ENCODE measurements around the gene STK32C. TPM values are rescaled to one million over a fixed set of nuclear protein-coding genes. Genes with fewer than 3 reads are reported as not detected.

The STK32C gene
- total and polyA plus RNA-seq, 2 of the 4 experiments (the other 2 are of a cell fraction) = 5.0 to 8.3 TPM

GRCh38 chr10:132158823-132159222 is 148.9 kb downstream of the STK32C start:
- dilution Hi-C loops (cut with HindIII; ENCODE audit: low sequenced_read_pairs, unreplicated experiment) = no loop called here
- no peak overlapping the region for H2BK15ac ChIP-seq (ENCODE audit: low read depth, low read length)
- no peak overlapping the region for H2AFZ ChIP-seq (replicated peaks; ENCODE audit: low read length, poor library complexity)
- H3K9me3 ChIP-seq (ENCODE audit: control insufficient read depth, insufficient read depth, low read length) = no peaks in the 10 kb centered on the region
- H3K79me1 ChIP-seq (ENCODE audit: low read depth in 1 of 2, low read length in 2 of 2) = no peaks in the 10 kb centered on the region
- CTCF ChIA-PET = no interaction called here
- no peak overlapping the region for H4K8ac ChIP-seq (ENCODE audit: low read depth in 2 of 2, low read length in 2 of 2)
- POLR2A ChIA-PET (ENCODE audit: unreplicated experiment) = no interaction called here
- ATAC-seq (ENCODE audit: low read depth) = no peak
- no peak overlapping the region for H2AK9ac ChIP-seq (replicated peaks; ENCODE audit: low read depth, low read length, poor library complexity)
- no peaks in the 10 kb centered on the region; the same call in 1 of the 2 replicates for H3K27me3 ChIP-seq (ENCODE audit: control insufficient read depth, insufficient read depth, low read length)
- no peak overlapping the region for H4K91ac ChIP-seq (ENCODE audit: insufficient read depth, low read depth, low read length)
- no peak overlapping the region for H4K5ac ChIP-seq (ENCODE audit: low read depth, low read length)
- no peak overlapping the region for H2AK5ac ChIP-seq (ENCODE audit: low read depth, low read length)
- H3K4me2 ChIP-seq (ENCODE audit: low read depth, low read length) = no peak overlapping the region
- H3K14ac ChIP-seq (replicated peaks; ENCODE audit: low read depth, low read length) = no peak overlapping the region
- no peak overlapping the region for H2BK5ac ChIP-seq (ENCODE audit: low read depth, low read length, poor library complexity, severe bottlenecking)
- no peak overlapping the region for H3K56ac ChIP-seq (ENCODE audit: extremely low read depth, insufficient read depth, low read length)
- no CpG with 5 or more reads among the region's 7 CpGs for WGBS, 2 experiments (ENCODE audit: extremely low coverage in 2 of 2, insufficient read length in 1 of 2)
- H3K4me1 ChIP-seq (ENCODE audit: control insufficient read depth, insufficient read depth, low read length) = no peaks in the 10 kb centered on the region
- no peak overlapping the region for H3K23ac ChIP-seq (ENCODE audit: low read depth, low read length)
- BruUV-seq (replicated peaks) = no TSS peak
- in situ Hi-C loops (cut with MboI; ENCODE audit: low sequenced_read_pairs) = no loop called here
- H3K27ac ChIP-seq (ENCODE audit: insufficient read depth, low read length) = no peak overlapping the region
- no peak overlapping the region for H2BK20ac ChIP-seq (ENCODE audit: low read depth, low read length)
- DNase-seq = no peak
- no peak for TF ChIP-seq RAD21 (IDR thresholded peaks at IDR 0.05; ENCODE audit: low read length)
- no peak for TF ChIP-seq MAFK (IDR thresholded peaks at IDR 0.05; ENCODE audit: low read depth, low read length)
- TF ChIP-seq FOS (IDR thresholded peaks at IDR 0.05; ENCODE audit: low read depth, low read length) = no peak
- no peak for TF ChIP-seq CHD1 (IDR thresholded peaks at IDR 0.05; ENCODE audit: low read depth, low read length)
- no peak for TF ChIP-seq RCOR1 (IDR thresholded peaks at IDR 0.05; ENCODE audit: insufficient replicate concordance, low read length)
- TF ChIP-seq RFX5 (IDR thresholded peaks at IDR 0.05; ENCODE audit: low read depth, low read length) = no peak
- no peak for TF ChIP-seq SMC3 (IDR thresholded peaks at IDR 0.05; ENCODE audit: low read depth, low read length)
- H2BK120ac ChIP-seq (ENCODE audit: low read depth, low read length) = no peak overlapping the region
- H3K9ac ChIP-seq (ENCODE audit: low read depth, low read length) = no peak overlapping the region
- no peak overlapping the region for H3K18ac ChIP-seq (ENCODE audit: low read depth, low read length)
- H3K4me3 ChIP-seq (ENCODE audit: insufficient read depth, low read depth, low read length) = no peak overlapping the region
- H3K36me3 ChIP-seq (ENCODE audit: control insufficient read depth, insufficient read depth, low read length) = no peaks in the 10 kb centered on the region
- no peaks in the 10 kb centered on the region for H4K20me1 ChIP-seq (ENCODE audit: insufficient read depth, low read length)
- H3K4ac ChIP-seq (ENCODE audit: low read depth, low read length) = no peak overlapping the region
- intact Hi-C loops (cut with micrococcal nuclease) = no loop called here
- no peaks in the 10 kb centered on the region for H3K9me1 ChIP-seq (ENCODE audit: insufficient read depth, low read length)
